AG04449 (cell line): Measurements from ENCODE around the gene OR1N1.

Source experiments
- CTCF ChIA-PET: fragments of 350-600 bp; formaldehyde crosslinking; extraction: SDS; loops from one replicate; lab custom pipeline; 2021; ENCODE audit warnings: antibody characterized with exemption; lab: Yijun Ruan, JAX
- POLR2A ChIA-PET: fragments of 400-600, 350-600 bp; formaldehyde crosslinking; extraction: SDS; loops from one replicate; lab custom pipeline; 2020; ENCODE audit warnings: antibody characterized with exemption, inconsistent platforms; lab: Yijun Ruan, JAX
- DNase-seq: peaks from one replicate; pipeline ENCODE4 v3.0.0-alpha.2; 2010; ENCODE audit warnings: low read depth, low spot score
- H3K4me3 ChIP-seq: 2 replicates; pipeline ENCODE4 v1.5.1; 2011; ENCODE audit warnings: low read depth, mild to moderate bottlenecking, control low read depth, low read length
- CTCF ChIP-seq: IDR thresholded peaks from one replicate; pipeline ENCODE4 v1.5.1; 2011; ENCODE audit warnings: mild to moderate bottlenecking, moderate library complexity, low read length, control low read depth, inconsistent platforms; ENCODE audit not compliant: insufficient read depth; ENCODE audit errors: missing control alignments

Gene OR1N1

DNA sequence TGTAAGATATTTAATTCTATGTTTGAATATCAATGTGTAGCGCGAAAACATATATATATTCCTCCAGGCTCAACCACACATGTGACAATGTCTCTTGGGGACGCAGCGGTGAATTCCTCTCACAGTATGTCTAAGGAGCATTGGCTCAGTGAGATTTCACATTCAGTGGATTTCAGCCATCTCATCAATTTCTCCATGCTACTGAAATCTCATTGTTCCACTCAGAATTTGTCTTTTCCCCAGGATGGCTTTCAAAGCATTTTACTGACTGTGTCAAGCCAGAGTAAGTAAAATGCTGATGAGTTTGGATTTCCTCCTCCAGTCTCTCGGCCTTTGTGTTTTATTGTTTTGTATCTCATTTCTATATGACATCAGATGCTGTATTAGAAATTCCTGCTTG, 48.0 kb downstream of the OR1N1 start:
- CTCF ChIA-PET, result interaction anchor here (1.0 to 1.4 kb wide), 3 partner anchors 10 to 19 kb away, joined by 4 to 7 read pairs (median 5); no protein-coding TSS in a partner anchor
- no peak for TF ChIP-seq CTCF
- H3K4me3 ChIP-seq, result no peak overlapping the region

GRCh38 chr9:122477826-122478225, 49.3 kb downstream of the OR1N1 start, which contains the start of gene OR1J1:
Gene OR1J1 (minus strand): TSS chr9:122477926. CDS start chr9:122477926, 0 bp downstream.
- POLR2A ChIA-PET, result no interaction called here
- no peak for TF ChIP-seq CTCF
- CTCF ChIA-PET, result interaction anchor here (0.9 kb wide), 1 partner anchor 12 kb away, joined by 3 read pairs; no protein-coding TSS in a partner anchor
- no peak within 1 kb of the TSS for H3K4me3 ChIP-seq
- DNase-seq, result no peak

More for the DNA sequence above, 48.0 kb downstream of the OR1N1 start:
- POLR2A ChIA-PET, result no interaction called here
- no peak for DNase-seq

- ChIA-PET CTCF (no interaction called here), POLR2A (no interaction called here)
- no peak for TF ChIP-seq CTCF
Measured at GRCh38 chr9:122477346-122477745, 49.7 kb downstream of the OR1N1 start.

More at GRCh38 chr9:122477346-122477745, 49.7 kb downstream of the OR1N1 start:
- no peak overlapping the region for H3K4me3 ChIP-seq
- DNase-seq, result no peak
